Loucy (cell line): ENCODE results near the gene CYP26B1.

Experiments
- H2AFZ ChIP-seq: fragments of 200-600 bp; sonication (generic); 2 replicates; pipeline ENCODE4 v1.6.0; 2016; ENCODE audit warnings: antibody characterized with exemption, mild to moderate bottlenecking, low read length, moderate library complexity
- H3F3A ChIP-seq: fragments of 200-600 bp; 2 replicates; pipeline ENCODE4 v1.6.0; 2016; ENCODE audit warnings: antibody characterized with exemption, low read depth, mild to moderate bottlenecking
- H3K27me3 ChIP-seq: fragments of 200-600 bp; sonication (generic); 2 replicates; pipeline ENCODE4 v1.6.1; 2014; ENCODE audit warnings: low read length, mild to moderate bottlenecking; ENCODE audit not compliant: insufficient read depth, poor library complexity, severe bottlenecking
- H3K36me3 ChIP-seq: fragments of 200-600 bp; sonication (generic); 2 replicates; pipeline ENCODE4 v1.6.1; 2016; ENCODE audit warnings: low read length; ENCODE audit not compliant: insufficient read depth
- H3K4me1 ChIP-seq: fragments of 200-600 bp; sonication (generic); 2 replicates; pipeline ENCODE4 v1.5.1; 2014; ENCODE audit warnings: low read length, mild to moderate bottlenecking; ENCODE audit not compliant: insufficient read depth, poor library complexity, severe bottlenecking
- H3K4me2 ChIP-seq: fragments of 200-600 bp; sonication (generic); 2 replicates; pipeline ENCODE4 v1.6.0; 2014; ENCODE audit warnings: antibody characterized with exemption, low read length, low read depth, mild to moderate bottlenecking; ENCODE audit not compliant: poor library complexity, severe bottlenecking
- H3K4me3 ChIP-seq: fragments of 200-600 bp; sonication (generic); 2 replicates; pipeline ENCODE4 v1.5.1; 2014; ENCODE audit warnings: low read length, mild to moderate bottlenecking, mixed read lengths; ENCODE audit not compliant: poor library complexity, severe bottlenecking
- H3K79me2 ChIP-seq: fragments of 200-600 bp; sonication (generic); 2 replicates; pipeline ENCODE4 v1.6.1; 2014; ENCODE audit warnings: low read length; ENCODE audit not compliant: insufficient read depth
- H3K9ac ChIP-seq: fragments of 200-600 bp; sonication (generic); 2 replicates; pipeline ENCODE4 v1.6.0; 2014; ENCODE audit warnings: mild to moderate bottlenecking, low read depth, low read length, moderate library complexity; ENCODE audit not compliant: poor library complexity, severe bottlenecking
- H3K9me2 ChIP-seq: fragments of 200-600 bp; sonication (generic); replicated peaks from 2 replicates; pipeline ENCODE4 v1.6.1; 2016; ENCODE audit warnings: low read depth, low read length, mixed read lengths
- H3K9me3 ChIP-seq: fragments of 200-600 bp; sonication (generic); 2 replicates; pipeline ENCODE4 v1.6.1; 2014; ENCODE audit warnings: mild to moderate bottlenecking, antibody characterized with exemption, low read length, low read depth; ENCODE audit not compliant: insufficient read depth
- H4K20me1 ChIP-seq: fragments of 200-600 bp; sonication (generic); 2 replicates; pipeline ENCODE4 v1.6.0; 2014; ENCODE audit warnings: antibody characterized with exemption, low read length, mild to moderate bottlenecking; ENCODE audit not compliant: insufficient read depth, poor library complexity, severe bottlenecking
- CTCF ChIP-seq: fragments of 200-600 bp; sonication (generic); conservative IDR thresholded peaks from 2 replicates; pipeline ENCODE4 v1.5.1; 2014; ENCODE audit warnings: mild to moderate bottlenecking, antibody characterized with exemption, low read length
- EZH2phosphoT487 ChIP-seq: fragments of 200-600 bp; IDR thresholded peaks from 2 replicates; pipeline ENCODE4 v1.6.1; 2018; ENCODE audit warnings: antibody characterized with exemption, mild to moderate bottlenecking, moderate library complexity, borderline replicate concordance

Gene CYP26B1

DNA sequence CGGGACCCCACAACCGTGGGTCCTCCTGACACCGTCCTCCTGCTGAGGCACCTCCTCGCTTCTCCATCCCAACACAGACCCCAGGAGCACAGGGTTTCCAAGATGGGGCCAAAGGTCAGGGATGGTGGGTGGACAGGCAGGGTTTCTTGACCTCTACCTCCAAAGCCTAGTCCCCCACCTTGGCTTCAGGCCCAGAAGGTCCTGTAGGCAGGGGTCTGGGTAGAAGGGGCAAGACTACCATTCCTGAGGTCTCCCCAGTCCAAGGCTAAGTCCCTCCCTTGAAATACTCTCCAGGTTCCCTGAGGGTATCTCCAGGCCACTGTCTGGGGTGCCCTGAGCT is 7.1 kb downstream of the CYP26B1 start:
- H3K9me3 ChIP-seq, result no peaks in the 10 kb centered on the region
- TF ChIP-seq CTCF (no peak), EZH2phosphoT487 (no peak)

DNA sequence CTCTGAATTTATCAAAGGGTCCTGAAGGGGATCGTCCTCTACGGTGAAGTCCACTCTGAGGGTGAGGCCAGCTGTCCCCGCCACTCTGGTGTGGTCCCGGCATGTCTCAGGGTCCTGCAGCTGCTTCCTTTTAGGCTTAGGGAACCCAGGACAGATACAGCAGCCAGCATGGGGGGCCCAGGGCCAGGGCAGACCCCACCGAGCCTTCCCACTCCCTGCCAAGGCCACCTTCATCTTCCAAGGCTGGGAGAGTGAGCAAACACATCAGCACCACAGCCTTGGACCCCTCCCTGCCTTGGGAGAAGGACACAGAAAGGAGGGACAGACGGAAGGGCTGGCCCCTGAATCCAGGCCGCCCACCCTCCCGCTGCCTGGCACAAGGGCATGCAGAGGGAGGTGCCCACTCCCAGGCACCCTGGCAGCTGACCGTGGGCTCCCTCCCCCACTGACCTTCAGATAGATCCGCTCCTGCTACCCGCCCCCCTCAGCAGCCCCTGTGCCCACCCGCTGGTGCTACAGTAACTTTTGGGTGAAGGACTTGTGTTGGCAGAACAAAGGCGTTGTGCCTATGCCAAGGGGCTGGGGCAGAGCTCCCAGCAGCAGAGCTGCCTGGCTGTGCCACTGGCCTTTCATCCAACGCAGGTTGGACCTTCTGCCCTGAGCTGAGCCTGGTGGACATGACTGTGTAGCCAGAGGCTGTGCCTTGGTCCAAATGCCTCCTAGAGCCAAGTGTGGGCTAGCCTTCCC is 7.6 kb downstream of the CYP26B1 start:
- Histone ChIP-seq H3K27me3 (no peaks in the 10 kb centered on the region), H3K36me3 (no peaks in the 10 kb centered on the region), H3K9me3 (no peaks in the 10 kb centered on the region), H4K20me1 (no peaks in the 10 kb centered on the region), H2AFZ (no peak overlapping the region), H3K9me2 (no peaks in the 10 kb centered on the region), H3K4me1 (no peaks in the 10 kb centered on the region), H3K4me3 (no peak overlapping the region), H3K4me2 (no peak overlapping the region), H3K9ac (no peak overlapping the region), H3F3A (no peaks in the 10 kb centered on the region), H3K79me2 (no peaks in the 10 kb centered on the region)
- TF ChIP-seq EZH2phosphoT487, result no peak
- no peak for TF ChIP-seq CTCF

More for the DNA sequence above, 7.1 kb downstream of the CYP26B1 start:
- Histone ChIP-seq H3K9ac (no peak overlapping the region), H3K79me2 (no peaks in the 10 kb centered on the region), H3K4me2 (no peak overlapping the region), H3K9me2 (no peaks in the 10 kb centered on the region), H3K36me3 (no peaks in the 10 kb centered on the region), H3F3A (no peaks in the 10 kb centered on the region), H3K4me1 (no peaks in the 10 kb centered on the region), H3K27me3 (no peaks in the 10 kb centered on the region), H3K4me3 (no peak overlapping the region), H4K20me1 (no peaks in the 10 kb centered on the region), H2AFZ (no peak overlapping the region)

- Histone ChIP-seq H3K4me2 (no peak overlapping the region), H3K79me2 (no peaks in the 10 kb centered on the region), H3K9me2 (no peaks in the 10 kb centered on the region), H3K4me3 (no peak overlapping the region), H3K27me3 (no peaks in the 10 kb centered on the region), H3K9me3 (no peaks in the 10 kb centered on the region), H4K20me1 (no peaks in the 10 kb centered on the region), H3K4me1 (no peaks in the 10 kb centered on the region), H2AFZ (no peak overlapping the region), H3K9ac (no peak overlapping the region), H3F3A (no peaks in the 10 kb centered on the region), H3K36me3 (no peaks in the 10 kb centered on the region)
- TF ChIP-seq CTCF (no peak), EZH2phosphoT487 (no peak)
These were observed 8.2 kb downstream of the CYP26B1 start for GRCh38 chr2:72139471-72139873.
